CD4-positive, alpha-beta memory T cell (primary cell): ENCODE data around the gene KRTAP10-10. TPM values are rescaled to one million over a fixed set of nuclear protein-coding genes. Genes with fewer than 3 reads are reported as not detected.
"Not testable (repeated sequence)": the region's sequence is repeated elsewhere in the genome, so short reads cannot be mapped to it uniquely, and the experiment has no call there.

Experiments used
- CTCF ChIA-PET: fragments of 350-600 bp; sonication (Branson Sonifier 250); formaldehyde crosslinking; loops from one replicate; lab custom pipeline; 2021; ENCODE audit warnings: inconsistent platforms; ENCODE audit not compliant: partially characterized antibody; lab: Charles Lee
- POLR2A ChIA-PET: fragments of 350-600 bp; sonication (Branson Sonifier 250); formaldehyde crosslinking; loops from one replicate; lab custom pipeline; 2021; ENCODE audit not compliant: partially characterized antibody; lab: Charles Lee
- DNase-seq, 5 donors: peaks; one replicate each; pipeline versions ENCODE4 v3.0.0 to v3.0.0-alpha.2; 2020 to 2022; ENCODE audit warnings: mixed read lengths in 1 of 5
- H3K27ac ChIP-seq: one replicate; pipeline ENCODE4 v1.7.0; 2013; ENCODE audit warnings: low read depth, low read length
- H3K27me3 ChIP-seq: 2 replicates; pipeline ENCODE4 v1.7.0; 2013; ENCODE audit warnings: mild to moderate bottlenecking, low read length, moderate library complexity; ENCODE audit not compliant: insufficient read depth
- H3K36me3 ChIP-seq: 2 replicates; pipeline ENCODE4 v1.7.0; 2013; ENCODE audit warnings: mild to moderate bottlenecking, low read length, moderate library complexity; ENCODE audit not compliant: insufficient read depth
- H3K4me1 ChIP-seq: 2 replicates; pipeline ENCODE4 v1.7.0; 2013; ENCODE audit warnings: mild to moderate bottlenecking, low read length, moderate library complexity; ENCODE audit not compliant: insufficient read depth
- H3K4me3 ChIP-seq, 2 donors: one replicate each; pipeline ENCODE4 v1.7.0; 2013; ENCODE audit warnings: low read length in 2 of 2, mild to moderate bottlenecking in 1 of 2
- H3K9me3 ChIP-seq, 2 donors: one replicate each; pipeline ENCODE4 v1.7.0; 2013; ENCODE audit warnings: low read length in 2 of 2, control low read depth in 1 of 2; ENCODE audit not compliant: control insufficient read depth in 1 of 2
- H3K27ac Mint-ChIP-seq, 7 donors: one replicate each; pipeline ENCODE4 v1.8.0; 2020 to 2021; ENCODE audit warnings: mixed read lengths in 7 of 7, mild to moderate bottlenecking in 6 of 7, inconsistent platforms in 3 of 7, moderate library complexity in 3 of 7
- H3K27me3 Mint-ChIP-seq, 2 donors: one replicate each; pipeline ENCODE4 v1.8.0; 2020 to 2021; ENCODE audit warnings: mixed read lengths in 2 of 2
- H3K36me3 Mint-ChIP-seq, 2 donors: one replicate each; pipeline ENCODE4 v1.8.0; 2020 to 2021; ENCODE audit warnings: mixed read lengths in 2 of 2, inconsistent platforms in 1 of 2, mild to moderate bottlenecking in 1 of 2
- H3K4me1 Mint-ChIP-seq, 4 donors: one replicate each; pipeline ENCODE4 v1.8.0; 2020 to 2021; ENCODE audit warnings: mixed read lengths in 4 of 4, mild to moderate bottlenecking in 1 of 4
- H3K4me3 Mint-ChIP-seq, 8 donors: one replicate each; pipeline ENCODE4 v1.8.0; 2020 to 2021; ENCODE audit warnings: mixed read lengths in 8 of 8, mild to moderate bottlenecking in 7 of 8, moderate library complexity in 6 of 8, inconsistent platforms in 3 of 8
- H3K9me3 Mint-ChIP-seq, 8 donors: one replicate each; pipeline ENCODE4 v1.8.0; 2020 to 2021; ENCODE audit warnings: mixed read lengths in 8 of 8, mild to moderate bottlenecking in 5 of 8, inconsistent platforms in 3 of 8, moderate library complexity in 1 of 8
- intact Hi-C: fragments of 100-400 bp; cut with micrococcal nuclease; formaldehyde crosslinking; loops from one replicate; pipeline ENCODE4 v1.15.1; 2023
- polyA plus RNA-seq, 2 donors: library from polyadenylated mRNA; unstranded; fragments of 300-500 nt; fragmentation: Illumina TruSeq; gene quantifications; one replicate each; pipeline ENCODE4 v1.2.3, GENCODE V29; 2021
- total RNA-seq, 2 experiments: library from RNA; stranded (reverse); gene quantifications; one replicate each; pipeline ENCODE4 v1.2.3, GENCODE V29; 2021

KRTAP10-10 gene
- total and polyA plus RNA-seq, 4 experiments from 2014 or later, result not detected

DNA sequence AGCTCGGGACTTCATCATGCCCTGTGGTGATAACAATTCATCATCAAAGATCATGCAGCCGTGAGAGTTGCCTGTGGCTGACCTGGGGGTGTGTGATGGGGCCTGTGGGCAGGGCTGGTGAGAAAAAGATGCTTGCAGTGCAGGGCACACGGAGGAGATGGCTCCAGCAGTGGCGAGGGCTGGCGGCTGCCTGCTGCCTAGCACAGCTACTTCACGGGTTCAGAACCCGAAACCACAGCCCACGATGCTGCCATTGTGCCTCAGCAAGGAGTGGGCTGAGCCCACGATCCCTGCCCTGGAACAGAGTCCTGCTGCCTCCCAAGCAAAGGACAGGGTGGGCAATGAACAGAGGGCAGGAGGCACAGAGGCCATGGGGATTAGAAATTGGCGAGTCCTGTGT, 10.9 kb upstream of the KRTAP10-10 start:
- Mint-ChIP-seq H3K4me1 (peaks cover 10 to 34% (median 26%) of the 10 kb centered on the region in 4 donors), H3K27me3 (no peaks in the 10 kb centered on the region), H3K36me3 (peaks cover 16 to 40% of the 10 kb centered on the region in 2 donors), H3K4me3 (peak overlapping the region in 1 of 8 donors; percentile 29), H3K27ac (no peak overlapping the region), H3K9me3 (peaks cover 2 to 43% (median 39%) of the 10 kb centered on the region in 8 donors)
- Histone ChIP-seq H3K27me3 (no peaks in the 10 kb centered on the region), H3K27ac (no peak overlapping the region), H3K36me3 (no peaks in the 10 kb centered on the region), H3K4me3 (no peak overlapping the region), H3K4me1 (peaks cover 26% of the 10 kb centered on the region), H3K9me3 (peaks cover 0 to 4% of the 10 kb centered on the region in 2 donors)
- no peak for DNase-seq
- intact Hi-C loops, result no loop called here
- CTCF ChIA-PET, result interaction anchor here (1.3 kb wide), 1 partner anchor 116 kb away, joined by 3 read pairs; no protein-coding TSS in a partner anchor
- POLR2A ChIA-PET, result interaction anchor here (1.2 to 1.7 kb wide), 2 partner anchors 27 to 32 kb away, joined by 4 read pairs; partner anchors contain the start of gene KRTAP12-3

GRCh38 chr21:44626673-44627143, 10.4 kb upstream of the KRTAP10-10 start, which contains the start of gene KRTAP10-9:
KRTAP10-9 (plus strand) TSS chr21:44627093; CDS start chr21:44627172, 79 bp downstream.
- Mint-ChIP-seq H3K4me1 (peaks cover 10 to 34% (median 26%) of the 10 kb centered on the region in 4 donors), H3K27ac (peak within 1 kb of the TSS in 2 of 7 donors; percentile 27 to 80), H3K9me3 (peaks cover 1 to 47% (median 42%) of the 10 kb centered on the region in 8 donors), H3K4me3 (peak within 1 kb of the TSS in 1 of 8 donors; percentile 39), H3K27me3 (no peaks in the 10 kb centered on the region), H3K36me3 (peaks cover 17 to 44% of the 10 kb centered on the region in 2 donors)
- Histone ChIP-seq H3K9me3 (peaks cover 0 to 4% of the 10 kb centered on the region in 2 donors), H3K4me3 (no peak within 1 kb of the TSS), H3K36me3 (no peaks in the 10 kb centered on the region), H3K27me3 (no peaks in the 10 kb centered on the region), H3K4me1 (peaks cover 26% of the 10 kb centered on the region), H3K27ac (no peak within 1 kb of the TSS)
- POLR2A ChIA-PET, result interaction anchor here (1.7 kb wide), 1 partner anchor 27 kb away, joined by 4 read pairs; no protein-coding TSS in a partner anchor
- DNase-seq, result no peak
- CTCF ChIA-PET, result interaction anchor here (1.3 kb wide), 1 partner anchor 116 kb away, joined by 3 read pairs; no protein-coding TSS in a partner anchor
- intact Hi-C loops, result no loop called here

DNA sequence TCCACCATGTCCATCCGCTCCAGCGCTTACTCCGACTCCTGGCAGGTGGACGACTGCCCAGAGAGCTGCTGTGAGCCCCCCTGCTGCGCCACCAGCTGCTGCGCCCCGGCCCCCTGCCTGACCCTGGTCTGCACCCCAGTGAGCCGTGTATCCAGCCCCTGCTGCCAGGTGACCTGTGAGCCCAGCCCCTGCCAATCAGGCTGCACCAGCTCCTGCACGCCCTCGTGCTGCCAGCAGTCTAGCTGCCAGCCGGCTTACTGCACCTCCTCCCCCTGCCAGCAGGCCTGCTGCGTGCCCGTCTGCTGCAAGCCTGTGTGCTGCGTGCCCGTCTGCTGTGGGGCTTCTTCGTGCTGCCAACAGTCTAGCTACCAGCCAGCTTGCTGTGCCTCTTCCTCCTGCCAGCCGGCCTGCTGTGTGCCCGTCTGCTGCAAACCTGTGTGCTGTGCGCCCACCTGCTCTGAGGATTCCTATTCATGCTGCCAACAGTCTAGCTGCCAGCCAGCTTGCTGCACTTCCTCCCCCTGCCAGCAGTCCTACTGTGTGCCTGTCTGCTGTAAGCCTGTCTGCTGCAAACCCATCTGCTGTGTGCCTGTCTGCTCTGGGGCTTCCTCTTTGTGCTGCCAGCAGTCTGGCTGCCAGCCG, 9.9 kb upstream of the KRTAP10-10 start:
- DNase-seq, intact Hi-C loops, H3K9me3 ChIP-seq, H3K27ac ChIP-seq, H3K4me3 ChIP-seq, H3K27me3 ChIP-seq, H3K27me3 Mint-ChIP-seq, H3K36me3 ChIP-seq: not testable (repeated sequence)
- Mint-ChIP-seq H3K36me3 (peaks cover 17 to 47% of the 10 kb centered on the region in 2 donors), H3K4me1 (peaks cover 10 to 34% (median 25%) of the 10 kb centered on the region in 4 donors), H3K4me3 (peak overlapping the region in 1 of 8 donors; percentile 39), H3K9me3 (peaks cover 0 to 53% (median 47%) of the 10 kb centered on the region in 8 donors), H3K27ac (peak overlapping the region in 1 of 7 donors; percentile 80)
- POLR2A ChIA-PET, result interaction anchor here (1.1 to 1.7 kb wide), 2 partner anchors 26 to 30 kb away, joined by 4 read pairs; partner anchors contain the start of gene KRTAP12-3
- H3K4me1 ChIP-seq, result peaks cover 26% of the 10 kb centered on the region
- CTCF ChIA-PET, result interaction anchor here (1.6 kb wide), 1 partner anchor 115 kb away, joined by 4 read pairs; no protein-coding TSS in a partner anchor

DNA sequence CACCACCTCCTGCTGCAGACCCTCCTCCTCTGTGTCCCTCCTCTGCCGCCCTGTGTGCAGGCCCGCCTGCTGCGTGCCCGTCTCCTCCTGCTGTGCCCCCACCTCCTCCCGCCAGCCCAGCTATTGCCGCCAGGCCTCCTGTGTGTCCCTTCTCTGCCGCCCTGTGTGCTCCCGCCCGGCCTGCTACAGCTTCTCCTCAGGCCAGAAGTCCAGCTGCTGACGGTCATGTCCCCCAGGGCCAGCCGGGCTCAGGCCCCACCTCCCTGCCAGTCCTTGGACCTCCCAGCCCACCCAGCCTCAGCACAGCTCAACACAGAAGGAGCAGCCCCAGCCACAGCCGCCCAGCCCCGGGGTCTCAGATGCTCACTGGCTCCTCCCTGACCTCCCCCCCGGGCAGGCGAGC, 9.3 kb upstream of the KRTAP10-10 start:
- H3K9me3 Mint-ChIP-seq, result peaks cover 0 to 54% (median 43%) of the 10 kb centered on the region in 8 donors
- H3K4me3 ChIP-seq, H3K27me3 ChIP-seq, H3K36me3 ChIP-seq, H3K27ac ChIP-seq, H3K4me3 Mint-ChIP-seq, intact Hi-C loops, H3K9me3 ChIP-seq, DNase-seq, H3K27me3 Mint-ChIP-seq: not testable (repeated sequence)
- H3K4me1 Mint-ChIP-seq, result peaks cover 10 to 34% (median 25%) of the 10 kb centered on the region in 4 donors
- POLR2A ChIA-PET, result interaction anchor here (1.1 kb wide), 1 partner anchor 30 kb away, joined by 4 read pairs; the partner anchor contains the start of gene KRTAP12-3
- H3K4me1 ChIP-seq, result peaks cover 26% of the 10 kb centered on the region
- H3K36me3 Mint-ChIP-seq, result peaks cover 17 to 42% of the 10 kb centered on the region in 2 donors
- H3K27ac Mint-ChIP-seq, result peak overlapping the region in 1 of 7 donors; percentile 27
- CTCF ChIA-PET, result interaction anchor here (1.6 kb wide), 1 partner anchor 115 kb away, joined by 4 read pairs; no protein-coding TSS in a partner anchor

DNA sequence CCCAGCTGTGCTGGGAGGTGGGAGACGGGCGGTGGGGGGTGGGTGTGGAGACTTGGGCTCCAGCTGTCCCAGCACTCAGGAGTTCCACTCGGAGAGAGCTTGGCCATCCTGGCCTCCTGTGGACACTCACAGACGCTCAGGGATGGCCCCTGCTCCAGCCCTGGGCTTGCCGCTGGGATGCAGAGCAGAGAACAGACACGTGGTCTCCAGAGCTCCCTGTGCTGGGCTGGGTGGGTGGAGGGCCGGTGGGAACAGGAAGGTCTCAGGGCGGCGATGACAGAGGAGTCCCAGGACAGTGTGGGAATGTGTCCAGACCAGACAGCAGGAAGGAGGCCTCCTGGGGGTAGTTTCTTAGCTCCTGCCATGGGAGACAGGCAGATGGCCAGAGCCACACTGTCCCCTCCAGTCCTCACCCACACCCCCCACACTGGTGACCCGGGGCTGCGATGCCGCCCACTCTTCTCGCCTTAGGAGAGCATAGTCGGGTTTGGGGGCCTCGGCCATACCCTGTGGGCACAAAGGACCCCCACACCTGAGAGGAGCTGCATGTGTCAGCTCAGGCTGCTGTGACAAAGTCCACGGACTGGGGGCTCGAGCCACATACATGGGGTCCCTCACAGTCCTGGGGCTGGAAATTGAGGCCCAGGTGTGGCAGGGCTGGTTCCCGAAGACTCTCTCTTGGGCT, 8.3 kb upstream of the KRTAP10-10 start:
- no peak overlapping the region for H3K4me3 ChIP-seq
- DNase-seq, result no peak
- peaks cover 0 to 4% of the 10 kb centered on the region in 2 donors for H3K9me3 ChIP-seq
- Mint-ChIP-seq H3K27me3 (no peaks in the 10 kb centered on the region), H3K4me1 (peaks cover 10 to 31% (median 22%) of the 10 kb centered on the region in 4 donors), H3K9me3 (peaks cover 0 to 54% (median 39%) of the 10 kb centered on the region in 8 donors), H3K27ac (peak overlapping the region in 3 of 7 donors; percentile 39 to 79 (median 60)), H3K4me3 (no peak overlapping the region), H3K36me3 (peaks cover 12 to 35% of the 10 kb centered on the region in 2 donors)
- no peaks in the 10 kb centered on the region for H3K36me3 ChIP-seq
- H3K4me1 ChIP-seq, result peaks cover 26% of the 10 kb centered on the region
- no peak overlapping the region for H3K27ac ChIP-seq
- H3K27me3 ChIP-seq, result no peaks in the 10 kb centered on the region
- CTCF ChIA-PET, result interaction anchor here (1.6 to 2.9 kb wide), 2 partner anchors 10 to 114 kb away, joined by 4 to 9 read pairs; no protein-coding TSS in a partner anchor
- POLR2A ChIA-PET, result interaction anchor here (0.9 to 3.8 kb wide), 3 partner anchors 10 to 30 kb away, joined by 3 to 16 read pairs (median 3); partner anchors contain the start of gene KRTAP12-3
- intact Hi-C loops, result no loop called here

DNA sequence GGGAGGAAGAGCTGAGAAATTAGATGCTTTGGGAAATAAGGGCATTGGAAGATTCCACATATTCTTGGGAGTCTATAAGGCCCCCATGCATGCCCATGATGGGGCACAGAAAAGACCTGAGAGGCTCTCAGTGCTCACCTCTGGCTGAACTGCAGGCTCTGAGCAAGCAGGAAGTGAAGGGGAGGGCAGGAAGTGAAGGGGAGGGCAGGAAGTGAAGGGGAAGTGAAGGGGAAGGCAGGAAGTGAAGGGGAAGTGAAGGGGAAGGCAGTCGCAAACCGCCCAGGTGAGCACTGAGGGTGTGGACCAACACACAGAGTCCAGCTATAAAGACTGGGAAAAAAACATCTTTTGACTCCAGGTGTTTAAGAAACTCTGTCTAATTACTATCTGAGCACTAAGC, 6.7 kb upstream of the KRTAP10-10 start:
- peaks cover 0 to 43% (median 31%) of the 10 kb centered on the region in 8 donors for H3K9me3 Mint-ChIP-seq
- no peak for DNase-seq
- H3K27ac Mint-ChIP-seq, result peak overlapping the region; percentile 48 to 89 (median 72)
- H3K4me3 Mint-ChIP-seq, result peak overlapping the region in 6 of 8 donors; percentile 1 to 69 (median 34)
- H3K27me3 ChIP-seq, result no peaks in the 10 kb centered on the region
- CTCF ChIA-PET, result interaction anchor here (1.8 to 2.9 kb wide), 2 partner anchors 8 to 12 kb away, joined by 4 to 9 read pairs; no protein-coding TSS in a partner anchor
- H3K36me3 ChIP-seq, result no peaks in the 10 kb centered on the region
- H3K36me3 Mint-ChIP-seq, result peaks cover 10 to 24% of the 10 kb centered on the region in 2 donors
- POLR2A ChIA-PET, result interaction anchor here (1.1 to 3.8 kb wide), 2 partner anchors 11 to 27 kb away, joined by 4 to 16 read pairs; partner anchors contain the start of gene KRTAP12-3
- H3K27ac ChIP-seq, result no peak overlapping the region
- peaks cover 10 to 31% (median 20%) of the 10 kb centered on the region in 4 donors for H3K4me1 Mint-ChIP-seq
- H3K27me3 Mint-ChIP-seq, result no peaks in the 10 kb centered on the region
- intact Hi-C loops, result no loop called here
- peaks cover 0 to 4% of the 10 kb centered on the region in 2 donors for H3K9me3 ChIP-seq
- H3K4me3 ChIP-seq, result no peak overlapping the region
- H3K4me1 ChIP-seq, result peaks cover 26% of the 10 kb centered on the region
